Endothelial cell of umbilical vein (primary cell): ENCODE results near the gene TIA1. TPM values are rescaled to one million over a fixed set of nuclear protein-coding genes. Genes with fewer than 3 reads are reported as not detected.

Experiments
- BruUV-seq: library from RNA; stranded (reverse); fragments of 400-500 nt; replicated peaks from 2 replicates; lab custom pipeline; 2021; lab: Mats Ljungman, UMichigan
- CTCF ChIA-PET: fragments of 300-600, 350-600 bp; sonication (Branson Sonifier 250); formaldehyde crosslinking; loops from one replicate; lab custom pipeline; 2021; ENCODE audit warnings: antibody characterized with exemption, inconsistent platforms; lab: Charles Lee
- POLR2A ChIA-PET: fragments of 300-600, 350-600 bp; sonication (Branson Sonifier 250); formaldehyde crosslinking; loops from one replicate; lab custom pipeline; 2021; ENCODE audit warnings: antibody characterized with exemption, inconsistent platforms; lab: Charles Lee
- DNase-seq: peaks from one replicate; pipeline ENCODE4 v3.0.0-alpha.2; 2011; ENCODE audit warnings: low read depth, low spot score
- FAIRE-seq: peaks from 2 replicates; lab custom pipeline; 2011; peaks lifted over from hg19 to GRCh38; lab: Jason Lieb, UNC
- H2AFZ ChIP-seq: 2 replicates; pipeline ENCODE4 v1.6.0; 2012; ENCODE audit warnings: low read depth, low read length, control low read depth, inconsistent platforms
- H3K27ac ChIP-seq: 2 replicates; pipeline ENCODE4 v1.5.1; 2011; ENCODE audit warnings: low read depth, mild to moderate bottlenecking, control low read depth, low read length, moderate library complexity; ENCODE audit not compliant: insufficient read depth
- H3K27me3 ChIP-seq, 2 experiments: 2 replicates each; pipeline versions ENCODE4 v1.6.0 to v1.6.1; 2011; ENCODE audit warnings: low read length in 2 of 2, mixed read lengths in 1 of 2; ENCODE audit not compliant: control insufficient read depth in 2 of 2, insufficient read depth in 2 of 2
- H3K36me3 ChIP-seq, 2 experiments: 2 replicates in 1 of 2; 3 replicates in 1 of 2; pipeline ENCODE4 v1.5.1; 2011; ENCODE audit warnings: low read length in 2 of 2, mild to moderate bottlenecking in 1 of 2, moderate library complexity in 1 of 2; ENCODE audit not compliant: control insufficient read depth in 2 of 2, insufficient read depth in 2 of 2; ENCODE audit errors: extremely low read depth in 1 of 2
- H3K4me1 ChIP-seq: 3 replicates; pipeline ENCODE4 v1.5.1; 2011; ENCODE audit warnings: mild to moderate bottlenecking, low read length; ENCODE audit not compliant: control insufficient read depth, insufficient read depth; ENCODE audit errors: extremely low read depth
- H3K4me2 ChIP-seq: 2 replicates; pipeline ENCODE4 v1.6.1; 2011; ENCODE audit warnings: low read length, control low read depth, mixed read lengths; ENCODE audit not compliant: insufficient read depth
- H3K4me3 ChIP-seq, 3 experiments: fragments of 200-600 bp in 1 of 3; sonication (generic), shearing (Covaris generic) in 1 of 3; replicated peaks in 1 of 3; 2 replicates each; pipeline ENCODE4 v1.5.1; 2011 to 2016; ENCODE audit warnings: control low read depth in 3 of 3, low read length in 3 of 3, mild to moderate bottlenecking in 2 of 3, inconsistent platforms in 1 of 3, low read depth in 1 of 3, moderate library complexity in 1 of 3; ENCODE audit not compliant: insufficient read depth in 1 of 3
- H3K79me2 ChIP-seq: 2 replicates; pipeline ENCODE4 v1.6.0; 2012; ENCODE audit warnings: low read length, inconsistent platforms; ENCODE audit not compliant: control insufficient read depth, insufficient read depth
- H3K9ac ChIP-seq: replicated peaks from 2 replicates; pipeline ENCODE3; 2011; ENCODE audit warnings: low read length, control low read depth; ENCODE audit not compliant: insufficient read depth; ENCODE audit errors: extremely low read depth
- H3K9me1 ChIP-seq: replicated peaks from 3 replicates; pipeline ENCODE4 v1.6.0; 2011; ENCODE audit warnings: mild to moderate bottlenecking, low read length; ENCODE audit not compliant: control insufficient read depth, insufficient read depth; ENCODE audit errors: extremely low read depth
- H3K9me3 ChIP-seq: replicated peaks from 2 replicates; pipeline ENCODE4 v1.5.1; 2012; ENCODE audit warnings: low read length, inconsistent platforms; ENCODE audit not compliant: control insufficient read depth, insufficient read depth
- H4K20me1 ChIP-seq: replicated peaks from 2 replicates; pipeline ENCODE3; 2011; ENCODE audit warnings: mild to moderate bottlenecking, low read length; ENCODE audit not compliant: control insufficient read depth, insufficient read depth; ENCODE audit errors: extremely low read depth
- EZH2 ChIP-seq: IDR thresholded peaks from 2 replicates; pipeline ENCODE4 v1.6.1; 2012; ENCODE audit warnings: borderline replicate concordance, low read depth, mild to moderate bottlenecking, moderate library complexity, low read length, inconsistent platforms; ENCODE audit not compliant: severe bottlenecking
- FOS ChIP-seq: IDR thresholded peaks from 2 replicates; pipeline ENCODE4 v1.6.1; 2011; ENCODE audit warnings: mild to moderate bottlenecking, low read length, moderate library complexity, borderline replicate concordance; ENCODE audit not compliant: insufficient read depth
- GATA2 ChIP-seq: IDR thresholded peaks from 2 replicates; pipeline ENCODE4 v1.7.0; 2011; ENCODE audit warnings: low read depth, mild to moderate bottlenecking, moderate library complexity, mixed read lengths, low read length; ENCODE audit not compliant: insufficient read length, insufficient read depth
- JUN ChIP-seq: IDR thresholded peaks from 2 replicates; pipeline ENCODE4 v1.6.1; 2011; ENCODE audit warnings: borderline replicate concordance, low read depth; ENCODE audit not compliant: insufficient read length, insufficient read depth
- MYC ChIP-seq: IDR thresholded peaks from one replicate; pipeline ENCODE4 v1.6.1; 2011; ENCODE audit warnings: mild to moderate bottlenecking, low read depth, low read length
- POLR2A ChIP-seq: IDR thresholded peaks from 2 replicates; pipeline ENCODE4 v1.6.1; 2012; ENCODE audit warnings: low read depth, mild to moderate bottlenecking, control low read depth, low read length
- POLR2AphosphoS5 ChIP-seq: IDR thresholded peaks from 2 replicates; pipeline ENCODE4 v1.6.1; 2012; ENCODE audit warnings: low read depth, mild to moderate bottlenecking, control low read depth, low read length, moderate library complexity; ENCODE audit not compliant: insufficient read depth
- dilution Hi-C: fragments of 300-500 bp; cut with MboI; formaldehyde crosslinking; loops from one replicate; pipeline ENCODE4 v1.15.0; 2019; ENCODE audit warnings: low sequenced_read_pairs; ENCODE audit not compliant: extremely low pct_ligation_motif_present
- intact Hi-C: fragments of 100-400 bp; cut with micrococcal nuclease; formaldehyde crosslinking; loops from one replicate; pipeline ENCODE4 v1.10.0; 2022
- polyA plus RNA-seq, 4 experiments: library from polyadenylated mRNA; depleted of rRNA in 3 of 4; stranded (reverse) in 3 of 4; unstranded in 1 of 4; fragments of >200 nt; gene quantifications; 2 replicates each; pipeline versions ENCODE4 v1.2.1 to v1.2.3, GENCODE V29; 2011 to 2012; ENCODE audit warnings: missing spikeins in 1 of 4
- total RNA-seq: library from RNA; stranded (reverse); gene quantifications from 2 replicates; pipeline ENCODE4 v1.2.3, GENCODE V29; 2021
- TF ChIP-seq, protein P1 (sequence below): IDR thresholded peaks from 2 replicates; pipeline ENCODE4 v1.6.1; 2011; ENCODE audit not compliant: insufficient read depth, insufficient read length
- TF ChIP-seq, protein P2 (sequence below), 2 donors: IDR thresholded peaks; 1 replicate in 1 of 2; 2 replicates in 1 of 2; pipeline ENCODE4 v1.5.1; 2011; ENCODE audit warnings: low read length in 2 of 2, mild to moderate bottlenecking in 2 of 2, moderate library complexity in 2 of 2, control low read depth in 1 of 2, inconsistent platforms in 1 of 2, low read depth in 1 of 2; ENCODE audit not compliant: insufficient read depth in 1 of 2; ENCODE audit errors: extremely low read depth in 1 of 2

The TIA1 gene
- total and polyA plus RNA-seq, 2 donors (not counting 3 experiments of a cell fraction or from before 2014, with no cell fraction given) = 60.2 to 163 TPM

DNA sequence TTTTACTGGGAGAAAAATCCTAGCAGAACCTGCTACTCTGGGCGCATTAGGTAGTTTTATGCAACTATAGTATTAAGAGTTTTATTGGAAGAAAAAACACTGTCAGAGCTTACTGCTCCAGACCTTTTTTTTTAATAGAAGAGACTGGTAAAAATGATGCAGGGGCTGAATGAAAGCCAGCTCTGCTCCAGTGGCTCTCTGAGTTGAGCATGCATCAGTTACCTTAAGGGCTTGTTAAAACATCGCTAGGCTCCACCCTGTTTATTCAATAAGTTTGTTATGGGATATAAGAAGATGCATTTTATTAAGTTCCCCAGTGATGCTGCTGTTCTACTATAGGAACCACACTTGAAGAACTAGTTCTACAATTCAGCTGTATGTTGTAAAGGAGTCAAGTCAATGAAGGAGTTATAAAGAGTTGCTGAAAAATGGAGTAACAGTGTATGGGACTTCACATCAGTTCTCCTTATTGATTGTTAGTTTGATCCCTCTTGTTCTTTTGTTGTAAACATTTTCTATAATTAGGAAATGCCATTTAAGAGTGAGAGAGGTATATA lies 31.9 kb upstream of the TIA1 start:
- H3K36me3 ChIP-seq = peaks cover 0 to 18% of the 10 kb centered on the region in 2 experiments
- BruUV-seq = no TSS peak
- H3K9me3 ChIP-seq = no peaks in the 10 kb centered on the region

DNA sequence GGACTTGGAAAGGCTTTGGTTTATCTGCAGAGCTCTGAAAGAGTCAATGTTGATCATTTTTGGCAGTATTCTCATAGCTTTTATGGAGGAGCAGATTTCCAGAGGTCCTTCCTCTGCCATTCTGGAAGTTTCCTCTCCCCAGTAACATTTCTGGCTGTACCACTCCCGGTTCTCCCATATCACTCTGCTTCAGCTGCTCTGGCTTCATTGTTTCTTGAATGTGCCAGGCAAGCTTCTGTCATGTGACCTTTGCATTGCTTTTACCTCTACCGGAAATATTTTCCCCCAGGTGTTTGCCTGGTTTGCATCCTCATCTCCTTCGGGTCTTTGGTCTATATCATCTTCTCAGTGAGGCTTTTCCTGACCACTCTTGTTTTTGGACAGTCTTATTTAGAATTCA lies 21.9 kb upstream of the TIA1 start:
- H3K27me3 ChIP-seq = no peaks in the 10 kb centered on the region
- H3K36me3 ChIP-seq = no peaks in the 10 kb centered on the region
- H3K27ac ChIP-seq = no peak overlapping the region
- H4K20me1 ChIP-seq = no peaks in the 10 kb centered on the region
- FAIRE-seq (no peak), DNase-seq (no peak)
- no peaks in the 10 kb centered on the region for H3K4me1 ChIP-seq
- dilution Hi-C loops (no loop called here), intact Hi-C loops (no loop called here)
- H3K9me1 ChIP-seq = no peaks in the 10 kb centered on the region
- BruUV-seq = no TSS peak
- H3K4me3 ChIP-seq = no peak overlapping the region
- H3K79me2 ChIP-seq = no peaks in the 10 kb centered on the region
- ChIA-PET CTCF (interaction anchor here (1.1 kb wide), 1 partner anchor 12 kb away, joined by 5 read pairs; no protein-coding TSS in a partner anchor), POLR2A (interaction anchor here (1.5 kb wide), 1 partner anchor 23 kb away, joined by 4 read pairs; the partner anchor contains the start of gene SNRPG)
- no peak overlapping the region for H2AFZ ChIP-seq
- TF ChIP-seq, protein P1, sequence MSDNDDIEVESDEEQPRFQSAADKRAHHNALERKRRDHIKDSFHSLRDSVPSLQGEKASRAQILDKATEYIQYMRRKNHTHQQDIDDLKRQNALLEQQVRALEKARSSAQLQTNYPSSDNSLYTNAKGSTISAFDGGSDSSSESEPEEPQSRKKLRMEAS = no peak
- TF ChIP-seq GATA2 = no peak
- TF ChIP-seq, protein P2, sequence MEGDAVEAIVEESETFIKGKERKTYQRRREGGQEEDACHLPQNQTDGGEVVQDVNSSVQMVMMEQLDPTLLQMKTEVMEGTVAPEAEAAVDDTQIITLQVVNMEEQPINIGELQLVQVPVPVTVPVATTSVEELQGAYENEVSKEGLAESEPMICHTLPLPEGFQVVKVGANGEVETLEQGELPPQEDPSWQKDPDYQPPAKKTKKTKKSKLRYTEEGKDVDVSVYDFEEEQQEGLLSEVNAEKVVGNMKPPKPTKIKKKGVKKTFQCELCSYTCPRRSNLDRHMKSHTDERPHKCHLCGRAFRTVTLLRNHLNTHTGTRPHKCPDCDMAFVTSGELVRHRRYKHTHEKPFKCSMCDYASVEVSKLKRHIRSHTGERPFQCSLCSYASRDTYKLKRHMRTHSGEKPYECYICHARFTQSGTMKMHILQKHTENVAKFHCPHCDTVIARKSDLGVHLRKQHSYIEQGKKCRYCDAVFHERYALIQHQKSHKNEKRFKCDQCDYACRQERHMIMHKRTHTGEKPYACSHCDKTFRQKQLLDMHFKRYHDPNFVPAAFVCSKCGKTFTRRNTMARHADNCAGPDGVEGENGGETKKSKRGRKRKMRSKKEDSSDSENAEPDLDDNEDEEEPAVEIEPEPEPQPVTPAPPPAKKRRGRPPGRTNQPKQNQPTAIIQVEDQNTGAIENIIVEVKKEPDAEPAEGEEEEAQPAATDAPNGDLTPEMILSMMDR (IDR thresholded peaks at IDR 0.05; ENCODE audit: extremely low read depth in 1 of 2, insufficient read depth in 1 of 2, low read depth in 1 of 2, low read length in 2 of 2) = no peak
- no peak for TF ChIP-seq POLR2A
- no peak for TF ChIP-seq EZH2
- no peak for TF ChIP-seq FOS
- TF ChIP-seq JUN = no peak
- TF ChIP-seq POLR2AphosphoS5 = no peak
- no peak for TF ChIP-seq MYC
- H3K9ac ChIP-seq = no peak overlapping the region
- H3K9me3 ChIP-seq = no peaks in the 10 kb centered on the region
- no peak overlapping the region for H3K4me2 ChIP-seq

More for the DNA sequence above, 31.9 kb upstream of the TIA1 start:
- H3K27ac ChIP-seq = no peak overlapping the region
- CTCF ChIA-PET = no interaction called here
- intact Hi-C loops = no loop called here
- dilution Hi-C loops = no loop called here
- H3K27me3 ChIP-seq = no peaks in the 10 kb centered on the region
- no peaks in the 10 kb centered on the region for H3K9me1 ChIP-seq
- TF ChIP-seq POLR2AphosphoS5 (peak; percentile 8), MYC (no peak)
- H3K4me2 ChIP-seq = no peak overlapping the region
- H4K20me1 ChIP-seq = no peaks in the 10 kb centered on the region
- no peak for FAIRE-seq
- POLR2A ChIA-PET = interaction anchor here (0.6 kb wide), 1 partner anchor 11 kb away, joined by 7 read pairs; no protein-coding TSS in a partner anchor
- peaks cover 20% of the 10 kb centered on the region for H3K79me2 ChIP-seq
- H3K4me1 ChIP-seq = no peaks in the 10 kb centered on the region
- H2AFZ ChIP-seq = no peak overlapping the region
- DNase-seq = no peak
- H3K4me3 ChIP-seq = no peak overlapping the region
- no peak overlapping the region for H3K9ac ChIP-seq
